Sigmoid colon (tissue), 7 donors: ENCODE results near the gene TCTN1. TPM values are rescaled to one million over a fixed set of nuclear protein-coding genes. Genes with fewer than 3 reads are reported as not detected.

ENCODE experiments used
- DNase-seq: peaks from one replicate; pipeline ENCODE4 v3.0.0-alpha.2; 2019
- H3K27ac ChIP-seq, 4 donors: fragments of 200-600 bp; sonication (generic); one replicate each; pipeline ENCODE4 v1.5.1; 2016 to 2019; ENCODE audit warnings: mild to moderate bottlenecking in 1 of 4
- H3K27me3 ChIP-seq, 3 donors: fragments of 200-600 bp; sonication (generic); one replicate each; pipeline ENCODE4 v1.5.1; 2019; ENCODE audit warnings: mild to moderate bottlenecking in 1 of 3
- H3K36me3 ChIP-seq, 4 donors: fragments of 200-600 bp; sonication (generic); one replicate each; pipeline ENCODE4 v1.5.1; 2016 to 2019
- H3K4me1 ChIP-seq, 4 donors: fragments of 200-600 bp; sonication (generic); one replicate each; pipeline ENCODE4 v1.5.1; 2017 to 2019
- H3K4me3 ChIP-seq, 4 donors: fragments of 200-600 bp; sonication (generic); one replicate each; pipeline ENCODE4 v1.5.1; 2017 to 2019; ENCODE audit warnings: mild to moderate bottlenecking in 2 of 4, moderate library complexity in 1 of 4
- H3K9me3 ChIP-seq, 4 donors: fragments of 200-600 bp in 3 of 4; sonication (generic) in 3 of 4; one replicate each; pipeline versions ENCODE4 v1.5.1 to v1.6.1; 2013 to 2019
- CTCF ChIP-seq, 4 experiments: fragments of 450-650 bp in 3 of 4; fragments of 200-600 bp in 1 of 4; IDR thresholded peaks; one replicate each; pipeline ENCODE4 v1.5.1; 2016 to 2019; ENCODE audit warnings: antibody characterized with exemption in 4 of 4, mild to moderate bottlenecking in 3 of 4, moderate library complexity in 2 of 4
- EP300 ChIP-seq, 4 donors: sonication (generic); formaldehyde crosslinking; IDR thresholded peaks; one replicate each; pipeline ENCODE4 v1.6.1; 2017; ENCODE audit warnings: antibody characterized with exemption in 4 of 4
- POLR2A ChIP-seq, 2 donors: fragments of 450-650 bp; IDR thresholded peaks; one replicate each; pipeline ENCODE4 v1.6.1; 2016; ENCODE audit warnings: antibody characterized with exemption in 2 of 2, mild to moderate bottlenecking in 2 of 2, moderate library complexity in 2 of 2
- POLR2AphosphoS5 ChIP-seq, 4 donors: sonication (generic); formaldehyde crosslinking; IDR thresholded peaks; one replicate each; pipeline ENCODE4 v1.6.1; 2017; ENCODE audit warnings: antibody characterized with exemption in 4 of 4
- WGBS, 2 donors: extraction: QIAGEN DNeasy Blood & Tissue Kit; methylation state at CpG; one replicate each; pipeline ENCODE4 v1.1.7; 2013; 5-methylcytosine and 5-hydroxymethylcytosine counted together
- intact Hi-C: fragments of 100-400 bp; cut with DNase I; formaldehyde crosslinking; loops from one replicate; pipeline ENCODE4 v1.15.1; 2023
- polyA plus RNA-seq, 3 donors: library from polyadenylated mRNA; stranded (reverse); fragments of 200-250 nt; gene quantifications; one replicate each; pipeline ENCODE4 v1.2.3, GENCODE V29; 2013
- total RNA-seq, 4 donors: library from RNA; depleted of rRNA; stranded (reverse); fragments of >200 nt; gene quantifications; one replicate each; pipeline ENCODE4 v1.1.0, GENCODE V29; 2016
- donor health status: healthy with polysubstance abuse.
- donor health status: Bipolar disorder and iron deficiency.
- donor health status: healthy.

Gene TCTN1
- total and polyA plus RNA-seq, 7 donors, result 0.92 to 38.6 (median 34.6) TPM

GRCh38 chr12:110677982-110678381, 64.1 kb downstream of the TCTN1 start:
- Histone ChIP-seq H3K4me3 (no peak overlapping the region), H3K27ac (peak overlapping the region in 1 of 4 donors; percentile 18), H3K27me3 (no peaks in the 10 kb centered on the region), H3K36me3 (no peaks in the 10 kb centered on the region), H3K9me3 (peaks cover 0 to 3% (median 1%) of the 10 kb centered on the region in 4 donors), H3K4me1 (no peaks in the 10 kb centered on the region)
- DNase-seq, result no peak
- WGBS, 2 donors, result 78 to 94% methylated on average over 4 of the region's 4 CpGs
- intact Hi-C loops, result no loop called here
- TF ChIP-seq POLR2A (IDR thresholded peaks at IDR 0.05) (no peak), EP300 (IDR thresholded peaks at IDR 0.05) (no peak), POLR2AphosphoS5 (IDR thresholded peaks at IDR 0.05) (no peak), CTCF (IDR thresholded peaks at IDR 0.05) (no peak)

- Histone ChIP-seq H3K4me3 (no peak overlapping the region), H3K9me3 (peaks cover 0 to 3% (median 1%) of the 10 kb centered on the region in 4 donors), H3K27ac (no peak overlapping the region), H3K27me3 (no peaks in the 10 kb centered on the region), H3K4me1 (no peaks in the 10 kb centered on the region), H3K36me3 (no peaks in the 10 kb centered on the region)
- no peak for DNase-seq
- 94 to 95% methylated on average over 12 of the region's 12 CpGs for WGBS, 2 donors
- intact Hi-C loops, result no loop called here
- TF ChIP-seq POLR2AphosphoS5 (IDR thresholded peaks at IDR 0.05) (no peak), POLR2A (IDR thresholded peaks at IDR 0.05) (no peak), EP300 (IDR thresholded peaks at IDR 0.05) (no peak), CTCF (IDR thresholded peaks at IDR 0.05) (no peak)
Observed at GRCh38 chr12:110679201-110679600, 65.3 kb downstream of the TCTN1 start.

- Histone ChIP-seq H3K4me3 (no peak overlapping the region), H3K27me3 (no peaks in the 10 kb centered on the region), H3K4me1 (no peaks in the 10 kb centered on the region), H3K9me3 (peaks cover 0 to 2% (median under 1%) of the 10 kb centered on the region in 4 donors), H3K36me3 (no peaks in the 10 kb centered on the region), H3K27ac (no peak overlapping the region)
- DNase-seq, result no peak
- 59 to 79% methylated on average over 1 of the region's 1 CpG for WGBS, 2 donors
- intact Hi-C loops, result no loop called here
- TF ChIP-seq POLR2AphosphoS5 (IDR thresholded peaks at IDR 0.05) (no peak), CTCF (IDR thresholded peaks at IDR 0.05) (no peak), POLR2A (IDR thresholded peaks at IDR 0.05) (no peak), EP300 (IDR thresholded peaks at IDR 0.05) (no peak)
Observed at GRCh38 chr12:110680032-110680431, 66.1 kb downstream of the TCTN1 start.

GRCh38 chr12:110683888-110684287, 70.0 kb downstream of the TCTN1 start:
- peak; percentile 0 for DNase-seq
- H3K27me3 ChIP-seq, result no peaks in the 10 kb centered on the region
- intact Hi-C loops, result no loop called here
- H3K36me3 ChIP-seq, result no peaks in the 10 kb centered on the region
- peaks cover 0 to 12% (median 8%) of the 10 kb centered on the region in 4 donors for H3K4me1 ChIP-seq
- no peak overlapping the region for H3K4me3 ChIP-seq
- 93 to 98% methylated on average over 2 of the region's 2 CpGs for WGBS, 2 donors
- TF ChIP-seq EP300 (IDR thresholded peaks at IDR 0.05), result no peak
- no peak for TF ChIP-seq POLR2A (IDR thresholded peaks at IDR 0.05)
- no peak for TF ChIP-seq POLR2AphosphoS5 (IDR thresholded peaks at IDR 0.05)
- no peak overlapping the region for H3K27ac ChIP-seq
- no peaks in the 10 kb centered on the region for H3K9me3 ChIP-seq

- H3K4me1 ChIP-seq, result peaks cover 0 to 15% (median 11%) of the 10 kb centered on the region in 4 donors
- H3K27me3 ChIP-seq, result no peaks in the 10 kb centered on the region
- 73% methylated on average over 7 of the region's 7 CpGs for WGBS, 2 donors
- no peaks in the 10 kb centered on the region for H3K36me3 ChIP-seq
- intact Hi-C loops, result no loop called here
- peak; percentile 27 for DNase-seq
- no peaks in the 10 kb centered on the region for H3K9me3 ChIP-seq
- H3K4me3 ChIP-seq, result no peak overlapping the region
- TF ChIP-seq EP300 (IDR thresholded peaks at IDR 0.05) (no peak), POLR2AphosphoS5 (IDR thresholded peaks at IDR 0.05) (no peak), POLR2A (IDR thresholded peaks at IDR 0.05) (no peak), CTCF (IDR thresholded peaks at IDR 0.05) (no peak)
- no peak overlapping the region for H3K27ac ChIP-seq
Observed at GRCh38 chr12:110684312-110684836, 70.4 kb downstream of the TCTN1 start.
